Panc1 (cell line): ENCODE results near the gene C11orf21. TPM values are rescaled to one million over a fixed set of nuclear protein-coding genes. Genes with fewer than 3 reads are reported as not detected.

ENCODE experiments used
- ATAC-seq: fragments of 200-7000 bp; cut with Tn5 transposase; 2 replicates; pipeline ENCODE4 v1.9.1; 2020; ENCODE audit warnings: mild to moderate bottlenecking, moderate library complexity
- BruUV-seq: library from RNA; stranded (reverse); fragments of 400-500 nt; replicated peaks from 2 replicates; lab custom pipeline; 2021; lab: Mats Ljungman, UMichigan
- CTCF ChIA-PET: fragments of 300-600 bp; sonication (Branson Sonifier 250); formaldehyde crosslinking; loops from one replicate; lab custom pipeline; 2022; ENCODE audit warnings: antibody characterized with exemption; lab: Charles Lee
- POLR2A ChIA-PET: fragments of 300-600 bp; sonication (Branson Sonifier 250); formaldehyde crosslinking; loops from one replicate; lab custom pipeline; 2022; ENCODE audit warnings: antibody characterized with exemption; lab: Charles Lee
- DNase-seq: peaks from one replicate; pipeline ENCODE4 v3.0.0-alpha.2; 2010; ENCODE audit warnings: low read depth, low spot score
- H3K27ac ChIP-seq: 2 replicates; pipeline ENCODE4 v1.5.1; 2011; ENCODE audit warnings: mild to moderate bottlenecking, low read length, inconsistent platforms
- H3K27me3 ChIP-seq: fragments of 200-500 bp; sonication (Bioruptor generic); 2 replicates; pipeline ENCODE4 v1.6.0; 2014; ENCODE audit warnings: low read length, inconsistent platforms; ENCODE audit not compliant: control insufficient read depth, insufficient read depth
- H3K36me3 ChIP-seq: fragments of 200-500 bp; sonication (Bioruptor generic); 2 replicates; pipeline ENCODE4 v1.5.1; 2014; ENCODE audit warnings: inconsistent platforms, mild to moderate bottlenecking, low read length, moderate library complexity; ENCODE audit not compliant: control insufficient read depth, insufficient read depth
- H3K4me1 ChIP-seq: 2 replicates; pipeline ENCODE4 v1.5.1; 2011; ENCODE audit warnings: inconsistent platforms, mild to moderate bottlenecking, low read length, moderate library complexity; ENCODE audit not compliant: control insufficient read depth, insufficient read depth
- H3K4me3 ChIP-seq, 2 experiments: 2 replicates each; pipeline ENCODE4 v1.5.1; 2011 to 2012; ENCODE audit warnings: low read depth in 2 of 2, low read length in 2 of 2, mild to moderate bottlenecking in 2 of 2, inconsistent platforms in 1 of 2, moderate library complexity in 1 of 2
- H3K9me3 ChIP-seq: fragments of 200-500 bp; sonication (Bioruptor generic); 2 replicates; pipeline ENCODE4 v1.5.1; 2014; ENCODE audit warnings: low read depth, mild to moderate bottlenecking, inconsistent platforms, low read length, moderate library complexity; ENCODE audit not compliant: control insufficient read depth, insufficient read depth
- POLR2AphosphoS5 ChIP-seq: IDR thresholded peaks from 2 replicates; pipeline ENCODE4 v1.6.1; 2012; ENCODE audit warnings: mild to moderate bottlenecking, low read depth, low read length, moderate library complexity
- SIN3A ChIP-seq: IDR thresholded peaks from 2 replicates; pipeline ENCODE4 v1.6.1; 2012; ENCODE audit warnings: low read depth, mild to moderate bottlenecking, low read length, moderate library complexity, borderline replicate concordance; ENCODE audit not compliant: insufficient read depth
- TCF7L2 ChIP-seq: IDR thresholded peaks from 2 replicates; pipeline ENCODE4 v1.6.1; 2011; ENCODE audit warnings: mild to moderate bottlenecking, low read depth, low read length, inconsistent platforms
- in situ Hi-C: cut with HindIII; loops from 2 replicates; pipeline ENCODE4 v1.10.0; 2016; ENCODE audit warnings: low sequenced_read_pairs, low pct_unique_long_range_greater_than_20kb
- intact Hi-C: fragments of 100-400 bp; cut with micrococcal nuclease; formaldehyde crosslinking; loops from one replicate; pipeline ENCODE4 v1.10.0; 2022; ENCODE audit not compliant: unreplicated experiment
- total RNA-seq: library from RNA; stranded (reverse); gene quantifications from one replicate; pipeline ENCODE4 v1.2.1, GENCODE V29; 2021; ENCODE audit not compliant: unreplicated experiment
- TF ChIP-seq, protein P1 (sequence below), 2 experiments: IDR thresholded peaks; 2 replicates each; pipeline ENCODE4 v1.6.1; 2011 to 2012; ENCODE audit warnings: low read depth in 2 of 2, control low read depth in 1 of 2, low read length in 1 of 2, mild to moderate bottlenecking in 1 of 2, moderate library complexity in 1 of 2; ENCODE audit not compliant: insufficient read depth in 1 of 2
- TF ChIP-seq, protein P2 (sequence below): fragments of 450-650 bp; IDR thresholded peaks from 2 replicates; pipeline ENCODE4 v1.5.1; 2017; ENCODE audit warnings: mild to moderate bottlenecking

The C11orf21 gene
- total RNA-seq, 1 experiment from 2014 or later: 0.31 TPM

DNA sequence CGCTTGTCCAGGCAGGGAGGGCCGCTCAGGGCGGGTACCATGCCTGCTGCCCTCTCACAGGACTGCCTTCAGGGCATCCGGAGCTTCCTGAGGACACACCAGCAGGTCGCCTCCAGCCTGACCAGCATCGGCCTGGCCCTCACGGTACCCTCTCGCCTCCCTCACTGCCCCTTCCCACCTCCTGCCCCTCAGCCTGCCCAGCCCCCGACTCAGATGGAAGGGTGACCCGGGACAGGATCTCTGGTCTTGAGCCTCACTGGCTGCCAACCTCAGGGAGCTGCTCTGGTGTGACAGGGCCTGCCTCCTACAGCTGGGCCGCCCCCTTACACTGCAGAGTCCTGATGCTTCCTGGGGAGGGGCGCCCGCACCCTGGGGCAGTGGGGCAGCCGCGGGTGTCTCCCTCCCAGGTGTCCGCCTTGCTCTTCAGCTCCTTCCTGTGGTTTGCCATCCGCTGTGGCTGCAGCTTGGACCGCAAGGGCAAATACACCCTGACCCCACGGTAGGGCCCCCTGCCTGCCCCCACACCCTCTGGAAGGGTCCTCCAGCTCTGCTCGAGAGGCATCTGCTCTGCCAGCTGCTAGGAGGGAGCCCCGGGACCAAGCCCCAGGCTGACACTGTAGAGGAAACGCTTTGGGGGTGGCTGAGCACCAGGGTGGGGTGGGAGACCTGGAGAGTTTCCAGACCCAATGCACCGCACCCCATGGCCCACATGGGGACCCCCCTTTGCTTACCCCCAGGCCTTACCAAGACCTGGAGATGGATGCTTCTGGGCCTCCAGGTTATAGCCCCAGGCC lies 14.6 kb upstream of the C11orf21 start:
- TF ChIP-seq POLR2AphosphoS5 (no peak), SIN3A (no peak), TCF7L2 (no peak)
- TF ChIP-seq, protein P1, sequence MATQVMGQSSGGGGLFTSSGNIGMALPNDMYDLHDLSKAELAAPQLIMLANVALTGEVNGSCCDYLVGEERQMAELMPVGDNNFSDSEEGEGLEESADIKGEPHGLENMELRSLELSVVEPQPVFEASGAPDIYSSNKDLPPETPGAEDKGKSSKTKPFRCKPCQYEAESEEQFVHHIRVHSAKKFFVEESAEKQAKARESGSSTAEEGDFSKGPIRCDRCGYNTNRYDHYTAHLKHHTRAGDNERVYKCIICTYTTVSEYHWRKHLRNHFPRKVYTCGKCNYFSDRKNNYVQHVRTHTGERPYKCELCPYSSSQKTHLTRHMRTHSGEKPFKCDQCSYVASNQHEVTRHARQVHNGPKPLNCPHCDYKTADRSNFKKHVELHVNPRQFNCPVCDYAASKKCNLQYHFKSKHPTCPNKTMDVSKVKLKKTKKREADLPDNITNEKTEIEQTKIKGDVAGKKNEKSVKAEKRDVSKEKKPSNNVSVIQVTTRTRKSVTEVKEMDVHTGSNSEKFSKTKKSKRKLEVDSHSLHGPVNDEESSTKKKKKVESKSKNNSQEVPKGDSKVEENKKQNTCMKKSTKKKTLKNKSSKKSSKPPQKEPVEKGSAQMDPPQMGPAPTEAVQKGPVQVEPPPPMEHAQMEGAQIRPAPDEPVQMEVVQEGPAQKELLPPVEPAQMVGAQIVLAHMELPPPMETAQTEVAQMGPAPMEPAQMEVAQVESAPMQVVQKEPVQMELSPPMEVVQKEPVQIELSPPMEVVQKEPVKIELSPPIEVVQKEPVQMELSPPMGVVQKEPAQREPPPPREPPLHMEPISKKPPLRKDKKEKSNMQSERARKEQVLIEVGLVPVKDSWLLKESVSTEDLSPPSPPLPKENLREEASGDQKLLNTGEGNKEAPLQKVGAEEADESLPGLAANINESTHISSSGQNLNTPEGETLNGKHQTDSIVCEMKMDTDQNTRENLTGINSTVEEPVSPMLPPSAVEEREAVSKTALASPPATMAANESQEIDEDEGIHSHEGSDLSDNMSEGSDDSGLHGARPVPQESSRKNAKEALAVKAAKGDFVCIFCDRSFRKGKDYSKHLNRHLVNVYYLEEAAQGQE (IDR thresholded peaks at IDR 0.05; ENCODE audit: insufficient read depth in 1 of 2, low read depth in 2 of 2, low read length in 1 of 2): no peak
- TF ChIP-seq, protein P2, sequence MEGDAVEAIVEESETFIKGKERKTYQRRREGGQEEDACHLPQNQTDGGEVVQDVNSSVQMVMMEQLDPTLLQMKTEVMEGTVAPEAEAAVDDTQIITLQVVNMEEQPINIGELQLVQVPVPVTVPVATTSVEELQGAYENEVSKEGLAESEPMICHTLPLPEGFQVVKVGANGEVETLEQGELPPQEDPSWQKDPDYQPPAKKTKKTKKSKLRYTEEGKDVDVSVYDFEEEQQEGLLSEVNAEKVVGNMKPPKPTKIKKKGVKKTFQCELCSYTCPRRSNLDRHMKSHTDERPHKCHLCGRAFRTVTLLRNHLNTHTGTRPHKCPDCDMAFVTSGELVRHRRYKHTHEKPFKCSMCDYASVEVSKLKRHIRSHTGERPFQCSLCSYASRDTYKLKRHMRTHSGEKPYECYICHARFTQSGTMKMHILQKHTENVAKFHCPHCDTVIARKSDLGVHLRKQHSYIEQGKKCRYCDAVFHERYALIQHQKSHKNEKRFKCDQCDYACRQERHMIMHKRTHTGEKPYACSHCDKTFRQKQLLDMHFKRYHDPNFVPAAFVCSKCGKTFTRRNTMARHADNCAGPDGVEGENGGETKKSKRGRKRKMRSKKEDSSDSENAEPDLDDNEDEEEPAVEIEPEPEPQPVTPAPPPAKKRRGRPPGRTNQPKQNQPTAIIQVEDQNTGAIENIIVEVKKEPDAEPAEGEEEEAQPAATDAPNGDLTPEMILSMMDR: no peak
- peaks cover 18% of the 10 kb centered on the region for H3K4me1 ChIP-seq
- in situ Hi-C loops: no loop called here
- no TSS peak for BruUV-seq
- no peaks in the 10 kb centered on the region for H3K36me3 ChIP-seq
- no peak overlapping the region for H3K27ac ChIP-seq
- CTCF ChIA-PET: interaction anchor here (0.5 to 0.6 kb wide), 2 partner anchors 12 to 51 kb away, joined by 3 to 5 read pairs; no protein-coding TSS in a partner anchor
- no peaks in the 10 kb centered on the region for H3K27me3 ChIP-seq
- intact Hi-C loops: loop anchor here (10.0 kb wide), 1 partner anchor 208 kb away; no protein-coding TSS in a partner anchor
- no peak for ATAC-seq
- H3K4me3 ChIP-seq: no peak overlapping the region
- DNase-seq: no peak
- H3K9me3 ChIP-seq: no peaks in the 10 kb centered on the region
- POLR2A ChIA-PET: no interaction called here

DNA sequence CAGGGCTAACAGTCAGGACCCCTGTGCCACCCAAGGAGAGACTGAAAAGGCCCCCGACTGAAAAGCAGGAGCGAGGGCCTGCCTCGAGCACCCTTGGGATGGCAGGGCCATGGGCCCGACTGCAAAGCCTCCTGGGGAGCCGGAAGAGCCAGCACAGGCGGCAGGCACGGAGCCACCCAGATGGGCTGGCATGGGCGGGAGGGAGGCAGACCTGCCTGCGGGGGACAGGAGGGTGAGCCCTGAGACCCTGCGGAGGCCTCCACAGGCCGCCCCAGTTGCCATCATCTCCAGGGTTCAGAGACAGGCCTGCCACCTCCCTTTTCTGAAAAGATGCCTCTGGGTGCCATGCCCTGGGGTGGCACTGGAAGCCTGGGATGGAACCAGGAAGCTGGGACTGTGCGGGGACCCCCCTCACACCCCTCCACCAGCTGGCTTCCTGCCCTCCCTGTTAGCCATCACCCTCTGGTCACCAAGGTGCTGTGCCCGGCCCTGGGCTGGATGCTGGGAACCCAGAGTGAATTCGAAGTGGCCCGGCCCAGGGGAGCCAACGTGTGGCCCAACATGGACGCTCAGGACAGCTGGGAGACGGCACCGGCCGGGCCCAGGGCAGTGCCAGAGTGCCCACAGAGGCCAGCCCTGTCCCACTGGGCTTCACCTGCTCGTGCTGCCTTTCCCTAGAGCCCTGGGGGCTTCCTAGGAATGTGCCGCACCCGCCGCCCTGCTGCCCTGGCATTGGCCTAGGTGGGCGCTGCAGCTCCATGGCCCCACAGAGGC lies 13.9 kb upstream of the C11orf21 start:
- BruUV-seq: no TSS peak
- DNase-seq (no peak), ATAC-seq (no peak)
- TF ChIP-seq, protein P1 (IDR thresholded peaks at IDR 0.05; ENCODE audit: insufficient read depth in 1 of 2, low read depth in 2 of 2, low read length in 1 of 2): no peak
- TF ChIP-seq TCF7L2: no peak
- Histone ChIP-seq H3K36me3 (no peaks in the 10 kb centered on the region), H3K9me3 (no peaks in the 10 kb centered on the region), H3K4me1 (peaks cover 18% of the 10 kb centered on the region), H3K27ac (no peak overlapping the region), H3K27me3 (no peaks in the 10 kb centered on the region), H3K4me3 (no peak overlapping the region)
- ChIA-PET POLR2A (no interaction called here), CTCF (interaction anchor here (0.5 kb wide), 1 partner anchor 11 kb away, joined by 5 read pairs; no protein-coding TSS in a partner anchor)
- intact Hi-C loops (loop anchor here (10.0 kb wide), 1 partner anchor 209 kb away; no protein-coding TSS in a partner anchor), in situ Hi-C loops (no loop called here)
